ENCODE measurements around the gene MMP27. TPM values are rescaled to one million over a fixed set of nuclear protein-coding genes. Genes with fewer than 3 reads are reported as not detected.
A peak's percentile ranks its signal among the peaks of the same experiment; 100 is the strongest.

MMP27 gene
- total RNA-seq, 6 experiments from 2014 or later, result 0.11 TPM; not detected in 5

- Histone ChIP-seq H3K36me3 (no peaks in the 10 kb centered on the region), H3K27me3 (no peaks in the 10 kb centered on the region), H3K9me3 (no peaks in the 10 kb centered on the region), H3K4me3 (no peak overlapping the region), H3K27ac (no peak overlapping the region), H3K4me1 (no peaks in the 10 kb centered on the region)
- ATAC-seq (no peak), DNase-seq (no peak)
- 44% methylated on average over 1 of the region's 1 CpG for WGBS (ENCODE audit: insufficient coverage, low coverage, low lambda C conversion rate, missing lambda C conversion rate)
- TF ChIP-seq, protein P1, sequence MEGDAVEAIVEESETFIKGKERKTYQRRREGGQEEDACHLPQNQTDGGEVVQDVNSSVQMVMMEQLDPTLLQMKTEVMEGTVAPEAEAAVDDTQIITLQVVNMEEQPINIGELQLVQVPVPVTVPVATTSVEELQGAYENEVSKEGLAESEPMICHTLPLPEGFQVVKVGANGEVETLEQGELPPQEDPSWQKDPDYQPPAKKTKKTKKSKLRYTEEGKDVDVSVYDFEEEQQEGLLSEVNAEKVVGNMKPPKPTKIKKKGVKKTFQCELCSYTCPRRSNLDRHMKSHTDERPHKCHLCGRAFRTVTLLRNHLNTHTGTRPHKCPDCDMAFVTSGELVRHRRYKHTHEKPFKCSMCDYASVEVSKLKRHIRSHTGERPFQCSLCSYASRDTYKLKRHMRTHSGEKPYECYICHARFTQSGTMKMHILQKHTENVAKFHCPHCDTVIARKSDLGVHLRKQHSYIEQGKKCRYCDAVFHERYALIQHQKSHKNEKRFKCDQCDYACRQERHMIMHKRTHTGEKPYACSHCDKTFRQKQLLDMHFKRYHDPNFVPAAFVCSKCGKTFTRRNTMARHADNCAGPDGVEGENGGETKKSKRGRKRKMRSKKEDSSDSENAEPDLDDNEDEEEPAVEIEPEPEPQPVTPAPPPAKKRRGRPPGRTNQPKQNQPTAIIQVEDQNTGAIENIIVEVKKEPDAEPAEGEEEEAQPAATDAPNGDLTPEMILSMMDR (IDR thresholded peaks at IDR 0.05), result no peak
- TF ChIP-seq POLR2A (IDR thresholded peaks at IDR 0.05), result no peak
- intact Hi-C loops (cut with DNase I), result no loop called here
Measured at GRCh38 chr11:102716527-102716926, 11.0 kb upstream of the MMP27 start.

- ATAC-seq, result peak; percentile 40 to 71 (median 52)
- H3K36me3 ChIP-seq, result no peaks in the 10 kb centered on the region
- WGBS (ENCODE audit: insufficient coverage, low coverage, low lambda C conversion rate, missing lambda C conversion rate), result 25% methylated on average over 3 of the region's 3 CpGs
- H3K4me1 ChIP-seq, result no peaks in the 10 kb centered on the region
- no peaks in the 10 kb centered on the region for H3K27me3 ChIP-seq
- no peaks in the 10 kb centered on the region for H3K9me3 ChIP-seq
- no peak for DNase-seq
- no peak overlapping the region for H3K27ac ChIP-seq
- no peak overlapping the region for H3K4me3 ChIP-seq
- intact Hi-C loops (cut with DNase I), result no loop called here
- TF ChIP-seq POLR2A (IDR thresholded peaks at IDR 0.05), result no peak
- TF ChIP-seq, protein P1 (IDR thresholded peaks at IDR 0.05), result no peak
Measured at GRCh38 chr11:102712137-102712536, 6.6 kb upstream of the MMP27 start.

DNA sequence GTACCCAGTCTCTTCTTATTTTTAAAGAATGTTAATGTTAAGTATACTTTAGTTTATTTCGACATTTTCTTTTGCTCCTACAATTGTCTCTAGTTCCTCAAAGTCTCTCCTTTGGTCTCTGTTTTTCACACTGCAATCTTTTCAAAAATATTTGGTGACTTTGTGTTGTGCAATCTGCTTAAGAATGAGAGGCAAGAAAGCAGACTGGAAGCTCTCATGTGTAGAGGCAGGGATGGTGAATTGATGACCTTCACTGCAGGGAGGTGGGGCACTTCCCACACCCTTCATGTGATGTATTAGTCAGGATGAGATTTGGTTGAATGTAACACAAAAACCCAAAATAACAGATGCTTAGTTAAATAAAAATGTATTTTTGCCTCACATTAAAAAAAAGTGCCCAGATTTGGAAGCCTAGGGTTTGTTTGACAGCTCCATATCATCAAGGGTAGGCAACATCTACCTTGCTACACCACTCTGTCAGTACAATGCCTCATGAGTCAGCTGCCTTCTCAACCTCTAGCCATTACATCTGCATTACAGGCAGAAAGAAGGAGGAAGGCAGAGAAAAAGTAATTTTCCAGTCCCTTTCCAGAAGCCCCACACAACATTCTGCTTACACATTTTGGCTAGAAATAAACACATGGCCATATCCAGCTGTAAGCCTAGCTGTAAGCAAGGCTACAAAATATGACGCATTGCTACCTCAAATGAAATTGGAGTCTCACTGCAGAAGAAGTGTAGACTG lies 3.8 kb upstream of the MMP27 start:
- intact Hi-C loops (cut with DNase I), result no loop called here
- Histone ChIP-seq H3K27me3 (no peaks in the 10 kb centered on the region), H3K4me1 (no peaks in the 10 kb centered on the region), H3K36me3 (no peaks in the 10 kb centered on the region), H3K4me3 (no peak overlapping the region), H3K27ac (no peak overlapping the region), H3K9me3 (no peaks in the 10 kb centered on the region)
- no peak for DNase-seq
- peak in 1 of 4 donors; percentile 28 for ATAC-seq
- no peak for TF ChIP-seq POLR2A (IDR thresholded peaks at IDR 0.05)
- TF ChIP-seq, protein P1 (IDR thresholded peaks at IDR 0.05), result no peak
- 66% methylated on average over 2 of the region's 2 CpGs for WGBS (ENCODE audit: insufficient coverage, low coverage, low lambda C conversion rate, missing lambda C conversion rate)

DNA sequence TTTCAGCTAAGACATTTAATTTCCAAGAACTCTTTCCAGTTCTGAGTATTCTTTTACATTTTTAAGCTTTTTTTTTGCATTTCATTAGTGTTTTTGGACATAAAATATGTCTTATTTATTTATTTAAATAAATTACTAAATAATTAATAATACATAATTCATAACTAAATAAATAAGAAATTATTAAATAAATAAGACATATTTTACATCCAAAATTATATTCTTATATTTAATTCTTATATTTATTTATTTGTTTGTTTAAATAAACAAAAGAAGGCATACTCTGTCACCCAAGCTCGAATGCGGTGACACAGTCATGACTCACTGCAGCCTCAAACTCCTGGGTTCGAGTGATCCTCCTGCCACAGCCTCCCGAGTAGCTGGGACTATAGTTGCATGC lies 3.1 kb upstream of the MMP27 start:
- Histone ChIP-seq H3K27ac (no peak overlapping the region), H3K36me3 (no peaks in the 10 kb centered on the region), H3K9me3 (no peaks in the 10 kb centered on the region), H3K4me3 (no peak overlapping the region), H3K4me1 (no peaks in the 10 kb centered on the region), H3K27me3 (no peaks in the 10 kb centered on the region)
- 70% methylated on average over 4 of the region's 4 CpGs for WGBS (ENCODE audit: insufficient coverage, low coverage, low lambda C conversion rate, missing lambda C conversion rate)
- intact Hi-C loops (cut with DNase I), result no loop called here
- no peak for DNase-seq
- no peak for TF ChIP-seq POLR2A (IDR thresholded peaks at IDR 0.05)
- TF ChIP-seq, protein P1 (IDR thresholded peaks at IDR 0.05), result no peak
- ATAC-seq, result no peak
